ENCODE data around the gene CLDN15. TPM values are rescaled to one million over a fixed set of nuclear protein-coding genes. Genes with fewer than 3 reads are reported as not detected.
"Not testable (repeated sequence)": the region's sequence is repeated elsewhere in the genome, so short reads cannot be mapped to it uniquely, and the experiment has no call there.

The CLDN15 gene
- total RNA-seq, 1 experiment from 2014 or later: 9.7 TPM

GRCh38 chr7:101265622-101266516 is 28.3 kb upstream of the CLDN15 start:
- H2BK20ac ChIP-seq (ENCODE audit: low read depth, low read length, poor library complexity, severe bottlenecking): no peak overlapping the region
- TF ChIP-seq, protein P1, sequence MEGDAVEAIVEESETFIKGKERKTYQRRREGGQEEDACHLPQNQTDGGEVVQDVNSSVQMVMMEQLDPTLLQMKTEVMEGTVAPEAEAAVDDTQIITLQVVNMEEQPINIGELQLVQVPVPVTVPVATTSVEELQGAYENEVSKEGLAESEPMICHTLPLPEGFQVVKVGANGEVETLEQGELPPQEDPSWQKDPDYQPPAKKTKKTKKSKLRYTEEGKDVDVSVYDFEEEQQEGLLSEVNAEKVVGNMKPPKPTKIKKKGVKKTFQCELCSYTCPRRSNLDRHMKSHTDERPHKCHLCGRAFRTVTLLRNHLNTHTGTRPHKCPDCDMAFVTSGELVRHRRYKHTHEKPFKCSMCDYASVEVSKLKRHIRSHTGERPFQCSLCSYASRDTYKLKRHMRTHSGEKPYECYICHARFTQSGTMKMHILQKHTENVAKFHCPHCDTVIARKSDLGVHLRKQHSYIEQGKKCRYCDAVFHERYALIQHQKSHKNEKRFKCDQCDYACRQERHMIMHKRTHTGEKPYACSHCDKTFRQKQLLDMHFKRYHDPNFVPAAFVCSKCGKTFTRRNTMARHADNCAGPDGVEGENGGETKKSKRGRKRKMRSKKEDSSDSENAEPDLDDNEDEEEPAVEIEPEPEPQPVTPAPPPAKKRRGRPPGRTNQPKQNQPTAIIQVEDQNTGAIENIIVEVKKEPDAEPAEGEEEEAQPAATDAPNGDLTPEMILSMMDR (conservative IDR thresholded peaks at IDR 0.05): no peak

DNA sequence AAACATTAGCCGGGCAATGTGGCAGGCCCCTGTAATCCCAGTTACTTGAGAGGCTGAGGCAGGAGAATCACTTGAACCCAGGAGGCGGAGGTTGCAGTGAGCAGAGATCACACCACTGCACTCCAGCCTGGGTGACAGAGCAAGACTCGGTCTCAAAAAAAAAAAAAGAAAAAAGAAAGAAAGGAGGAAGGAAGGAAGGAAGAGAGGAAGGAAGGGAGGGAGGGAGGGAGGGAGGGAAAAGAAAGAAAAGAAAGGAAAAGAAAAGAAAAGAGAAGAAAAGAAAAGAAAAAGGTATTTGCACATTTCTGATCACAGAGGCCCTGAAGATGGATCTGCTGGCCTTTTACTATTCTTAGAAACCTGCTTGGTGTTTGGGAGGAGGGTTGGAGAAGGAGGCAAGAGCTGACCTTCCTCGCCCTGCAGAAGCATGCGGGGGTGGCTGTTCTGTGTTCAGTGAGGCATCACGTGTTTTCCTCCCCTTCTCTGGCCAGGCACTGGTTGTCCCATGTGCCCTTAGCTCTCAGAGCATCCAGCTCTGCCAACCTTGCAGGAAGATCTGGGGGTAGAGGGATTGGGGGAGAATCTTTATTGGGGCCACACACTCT is 26.6 kb upstream of the CLDN15 start:
- not testable (repeated sequence) for H2BK5ac ChIP-seq (ENCODE audit: insufficient read length, low read length); H3K9me3 ChIP-seq (ENCODE audit: control insufficient read depth, low read depth, low read length); H2BK20ac ChIP-seq (ENCODE audit: low read depth, low read length, poor library complexity, severe bottlenecking); H3K23me2 ChIP-seq (ENCODE audit: insufficient read length, low read depth, low read length, poor library complexity, severe bottlenecking); H3K36me3 Mint-ChIP-seq (ENCODE audit: insufficient read depth in 1 of 3, low read depth in 3 of 3); H3K4ac ChIP-seq (ENCODE audit: low read depth, low read length); H2AFZ ChIP-seq (ENCODE audit: low read length); H3K14ac ChIP-seq (ENCODE audit: insufficient read depth, low read length); H4K8ac ChIP-seq (replicated peaks; ENCODE audit: insufficient read length, low read depth, low read length); H3K23ac ChIP-seq (ENCODE audit: insufficient read length, low read depth, low read length); H3K4me1 Mint-ChIP-seq; H2AK5ac ChIP-seq (ENCODE audit: insufficient read length, low read length); H2BK120ac ChIP-seq (ENCODE audit: low read depth, low read length, poor library complexity, severe bottlenecking); H3K79me2 ChIP-seq (ENCODE audit: insufficient read depth, low read length); H2BK15ac ChIP-seq (ENCODE audit: low read depth, low read length); H3T11ph ChIP-seq (ENCODE audit: low read length); H3K4me2 ChIP-seq (ENCODE audit: insufficient read depth, insufficient read length, low read length); H4K20me1 ChIP-seq (ENCODE audit: control insufficient read depth, insufficient read depth, insufficient read length); H3K56ac ChIP-seq (ENCODE audit: insufficient read length, low read depth, low read length); H3K27me3 ChIP-seq (ENCODE audit: insufficient read depth, low read length); H4K5ac ChIP-seq (ENCODE audit: insufficient read length, low read depth, low read length); H3K27ac Mint-ChIP-seq; H3K18ac ChIP-seq (ENCODE audit: insufficient read length, low read depth, low read length); H2BK12ac ChIP-seq (ENCODE audit: insufficient read length, low read depth, low read length); H3K79me1 ChIP-seq (ENCODE audit: insufficient read depth, low read depth, low read length, poor library complexity, severe bottlenecking); DNase-seq; H3K9ac ChIP-seq (ENCODE audit: extremely low read depth, insufficient read length, low read length); H3K4me1 ChIP-seq (ENCODE audit: insufficient read depth, low read length); H4K91ac ChIP-seq (ENCODE audit: insufficient read length, low read depth, low read length); H3K27me3 Mint-ChIP-seq (ENCODE audit: low read depth); H3K27ac ChIP-seq (ENCODE audit: insufficient read length, low read depth, low read length); H3K9me3 Mint-ChIP-seq; H3K4me3 Mint-ChIP-seq
- no CpG with 5 or more reads among the region's 6 CpGs for WGBS (ENCODE audit: extremely low coverage, insufficient read length, low lambda C conversion rate)

More at GRCh38 chr7:101265622-101266516, 28.3 kb upstream of the CLDN15 start:
- Histone ChIP-seq H2AFZ (ENCODE audit: low read length) (no peak overlapping the region), H4K20me1 (ENCODE audit: control insufficient read depth, insufficient read depth, insufficient read length) (no peaks in the 10 kb centered on the region), H3K56ac (ENCODE audit: insufficient read length, low read depth, low read length) (no peak overlapping the region), H3K23me2 (ENCODE audit: insufficient read length, low read depth, low read length, poor library complexity, severe bottlenecking) (no peaks in the 10 kb centered on the region), H3K23ac (ENCODE audit: insufficient read length, low read depth, low read length) (no peak overlapping the region), H2BK12ac (ENCODE audit: insufficient read length, low read depth, low read length) (no peak overlapping the region), H4K5ac (ENCODE audit: insufficient read length, low read depth, low read length) (no peak overlapping the region), H2BK15ac (ENCODE audit: low read depth, low read length) (no peak overlapping the region), H3T11ph (ENCODE audit: low read length) (no peak overlapping the region), H3K4me2 (ENCODE audit: insufficient read depth, insufficient read length, low read length) (no peak overlapping the region), H2BK120ac (ENCODE audit: low read depth, low read length, poor library complexity, severe bottlenecking) (no peak overlapping the region), H3K9me3 (ENCODE audit: control insufficient read depth, low read depth, low read length) (no peaks in the 10 kb centered on the region), H3K79me1 (ENCODE audit: insufficient read depth, low read depth, low read length, poor library complexity, severe bottlenecking) (no peaks in the 10 kb centered on the region), H3K4ac (ENCODE audit: low read depth, low read length) (no peak overlapping the region), H3K27me3 (ENCODE audit: insufficient read depth, low read length) (no peaks in the 10 kb centered on the region), H3K27ac (ENCODE audit: insufficient read length, low read depth, low read length) (no peak overlapping the region), H3K79me2 (ENCODE audit: insufficient read depth, low read length) (no peaks in the 10 kb centered on the region), H4K91ac (ENCODE audit: insufficient read length, low read depth, low read length) (no peak overlapping the region), H3K18ac (ENCODE audit: insufficient read length, low read depth, low read length) (no peak overlapping the region), H2AK5ac (ENCODE audit: insufficient read length, low read length) (no peak overlapping the region), H4K8ac (replicated peaks; ENCODE audit: insufficient read length, low read depth, low read length) (no peak overlapping the region), H3K4me1 (ENCODE audit: insufficient read depth, low read length) (no peaks in the 10 kb centered on the region; the same call in 1 of the 2 replicates), H3K14ac (ENCODE audit: insufficient read depth, low read length) (no peak overlapping the region), H2BK5ac (ENCODE audit: insufficient read length, low read length) (no peak overlapping the region), H3K9ac (ENCODE audit: extremely low read depth, insufficient read length, low read length) (no peak overlapping the region)
- no peaks in the 10 kb centered on the region for H3K27me3 Mint-ChIP-seq (ENCODE audit: low read depth)
- no peaks in the 10 kb centered on the region for H3K36me3 Mint-ChIP-seq (ENCODE audit: insufficient read depth in 1 of 3, low read depth in 3 of 3)
- peaks cover 8% of the 10 kb centered on the region in 2 experiments; a peak in 3 of 5 replicates for H3K9me3 Mint-ChIP-seq
- DNase-seq: no peak
- WGBS (ENCODE audit: extremely low coverage, insufficient read length, low lambda C conversion rate): no CpG with 5 or more reads among the region's 17 CpGs
- H3K4me1 Mint-ChIP-seq: no peaks in the 10 kb centered on the region; a peak in 2 of 4 replicates
- no peak overlapping the region for H3K4me3 Mint-ChIP-seq
- no peak overlapping the region for H3K27ac Mint-ChIP-seq

All from H9 (cell line).